Suppressor macrophage (primary cell): ENCODE results near the gene TXK.

Source experiments
- DNase-seq, 4 experiments: peaks; one replicate each; pipeline ENCODE4 v3.0.0-alpha.2; 2020 to 2022

Gene TXK

DNA sequence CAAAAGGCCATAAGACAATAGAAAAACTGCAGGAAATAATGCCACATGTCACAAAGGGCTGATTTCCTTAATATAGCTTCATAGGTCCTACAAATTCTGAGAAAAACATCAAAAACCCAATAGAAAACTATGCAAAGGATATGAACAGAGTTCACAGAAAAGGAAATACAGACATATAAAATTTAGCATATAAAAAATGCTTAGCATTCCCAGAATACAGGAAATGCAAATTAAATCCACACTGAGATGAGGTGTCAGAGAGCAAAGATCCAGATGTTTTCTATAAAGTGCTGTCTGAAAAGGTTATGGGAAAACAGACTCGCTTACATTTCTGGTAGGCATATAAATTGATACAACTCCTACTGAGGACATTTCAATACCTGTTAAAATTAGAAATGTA, 33.8 kb downstream of the TXK start:
- DNase-seq, result no peak

DNA sequence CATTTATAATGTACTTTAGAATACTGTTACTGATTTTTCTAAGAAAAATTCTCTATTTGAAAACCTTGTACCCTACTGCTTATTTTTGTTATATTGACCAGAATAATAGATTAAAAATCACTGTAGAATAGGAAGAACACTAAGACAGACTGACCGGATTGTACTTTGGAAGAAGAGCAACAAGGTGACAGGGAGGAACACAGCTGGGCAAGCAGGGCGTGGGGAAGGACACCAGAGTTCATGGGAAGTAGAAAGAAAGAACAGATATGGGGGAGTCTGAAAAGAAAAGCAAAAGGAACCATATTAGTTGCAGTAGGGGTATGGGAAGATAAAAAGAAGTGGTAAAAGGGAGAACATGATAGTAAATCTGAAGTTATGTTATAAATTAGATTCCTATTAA, 38.6 kb downstream of the TXK start:
- no peak for DNase-seq

DNA sequence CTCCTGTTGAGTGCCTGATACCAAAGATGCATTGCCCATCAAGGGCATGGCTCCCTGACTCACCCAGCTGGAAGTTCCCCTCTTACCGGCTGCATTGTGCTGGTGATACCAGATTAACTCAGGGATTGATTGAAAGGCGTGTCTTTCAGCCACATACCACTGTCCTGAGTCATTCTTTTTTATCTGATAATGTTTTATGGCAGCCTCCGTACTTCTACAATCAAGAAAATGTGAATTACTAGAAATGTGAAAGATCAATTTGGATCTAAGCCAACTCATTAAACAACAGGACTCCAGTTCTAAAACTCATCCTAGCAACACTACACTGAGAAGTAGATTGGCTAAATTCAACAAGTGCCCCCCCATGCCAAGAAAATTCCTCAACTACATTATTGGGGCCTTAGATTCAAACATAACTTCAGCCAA, 40.0 kb downstream of the TXK start:
- no peak for DNase-seq

DNA sequence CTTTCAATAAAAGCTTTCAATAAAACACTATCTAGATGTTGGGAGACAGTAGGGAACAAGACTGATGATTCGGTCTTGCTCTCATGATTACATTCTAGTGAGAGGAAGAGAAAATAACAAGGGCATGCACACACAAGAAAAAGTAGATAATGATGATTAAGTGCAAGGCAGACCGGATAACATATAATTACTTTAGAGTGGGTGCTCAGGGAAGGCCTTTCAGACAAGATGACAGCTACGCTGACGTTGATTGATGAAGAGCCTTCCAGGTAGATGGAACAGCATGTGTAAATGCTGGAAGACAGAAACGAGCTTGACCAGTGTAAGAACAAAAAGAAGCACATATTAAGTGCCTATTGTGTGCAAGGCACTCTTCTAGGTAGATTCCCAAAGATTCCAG, 43.4 kb downstream of the TXK start:
- DNase-seq, result no peak

DNA sequence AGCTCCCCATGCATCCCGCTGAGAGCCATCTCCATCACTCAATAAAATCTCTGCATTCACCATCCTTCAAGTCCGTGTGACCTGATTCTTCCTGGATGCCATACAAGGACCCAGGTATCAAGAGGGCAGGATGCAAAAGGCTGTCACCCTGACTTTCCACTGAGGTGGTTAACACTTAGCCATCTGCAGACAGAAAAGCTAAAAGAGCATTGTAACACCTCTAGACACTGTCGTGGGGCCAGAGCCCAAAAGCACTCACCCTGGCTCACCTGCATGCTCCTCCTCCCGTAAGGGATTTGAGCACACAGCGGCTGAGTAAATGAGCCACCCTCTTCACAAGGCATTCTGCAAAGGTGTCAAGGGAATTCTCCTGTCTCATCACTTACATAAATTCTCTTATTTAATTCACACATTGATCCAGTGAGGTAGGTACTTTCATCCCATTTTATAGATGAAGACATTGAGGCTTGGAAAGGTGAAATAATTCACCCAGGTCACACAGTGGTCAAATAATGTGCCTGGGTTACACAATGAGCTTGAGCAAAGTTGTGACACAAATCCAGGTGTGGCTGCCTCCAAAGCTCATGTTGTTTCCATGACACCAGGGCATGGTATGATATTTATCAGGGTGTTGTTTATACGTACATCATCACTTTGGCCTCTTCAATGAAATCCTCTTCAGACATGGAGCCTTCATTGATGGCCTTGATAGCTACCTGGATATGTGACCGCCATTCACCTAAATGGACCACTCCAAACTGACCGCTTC, 48.0 kb downstream of the TXK start:
- no peak for DNase-seq

DNA sequence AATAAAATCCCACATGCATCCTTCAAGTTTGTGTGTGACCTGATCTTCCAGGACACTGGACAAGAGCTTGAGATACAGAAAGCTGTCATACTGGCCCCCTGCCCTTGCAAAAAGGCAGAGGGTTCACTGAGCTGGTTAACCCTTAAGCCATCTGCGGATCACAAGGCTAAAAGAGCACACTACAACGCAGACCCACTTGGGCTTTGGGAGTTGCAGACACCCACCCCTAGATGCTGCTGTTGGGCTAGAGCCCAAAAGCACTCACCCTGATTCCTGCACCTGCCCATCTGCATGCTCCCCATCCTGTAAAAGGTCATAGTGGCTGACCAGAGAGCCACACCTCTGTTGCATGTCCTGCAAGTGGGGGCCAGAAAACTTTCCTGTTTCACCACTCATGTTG, 51.1 kb downstream of the TXK start:
- no peak for DNase-seq

DNA sequence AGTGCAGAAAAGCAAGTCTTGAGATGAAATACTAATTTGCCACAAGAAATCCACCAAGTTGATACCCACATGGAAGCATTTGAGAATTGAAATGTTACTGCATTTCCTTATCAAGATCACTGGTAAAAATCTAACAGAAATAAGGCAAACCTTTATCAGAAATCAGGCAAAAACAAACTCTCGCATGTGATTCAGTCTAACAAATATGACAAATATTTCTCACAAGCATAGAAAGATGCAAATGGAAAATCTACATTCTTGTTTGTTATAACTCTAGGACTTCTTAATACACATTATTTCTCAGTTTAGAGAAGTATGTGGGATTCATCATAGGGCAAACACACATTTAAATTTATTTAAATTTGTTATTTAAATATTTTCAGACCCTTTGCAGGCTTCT, 52.9 kb downstream of the TXK start:
- DNase-seq, result no peak

DNA sequence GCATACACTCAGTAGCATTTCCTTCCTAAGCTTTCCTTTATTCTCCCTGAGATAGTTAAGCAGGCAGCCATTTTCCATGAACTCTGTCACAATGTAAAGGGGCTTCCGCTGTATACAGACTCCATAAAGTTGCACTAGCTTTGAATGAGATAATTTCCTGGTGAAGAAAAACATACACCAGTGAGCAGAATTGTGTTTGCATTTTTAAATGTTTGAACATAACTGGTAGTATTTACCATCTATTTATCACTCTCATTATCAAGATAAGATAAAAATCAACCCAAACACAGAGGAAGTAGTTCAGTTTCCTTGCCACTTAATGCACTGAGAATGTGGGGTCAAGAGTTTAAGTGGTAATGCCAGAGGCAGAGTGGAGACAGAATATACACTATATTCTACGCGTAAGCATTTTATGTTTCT, 54.1 kb downstream of the TXK start:
- no peak for DNase-seq

DNA sequence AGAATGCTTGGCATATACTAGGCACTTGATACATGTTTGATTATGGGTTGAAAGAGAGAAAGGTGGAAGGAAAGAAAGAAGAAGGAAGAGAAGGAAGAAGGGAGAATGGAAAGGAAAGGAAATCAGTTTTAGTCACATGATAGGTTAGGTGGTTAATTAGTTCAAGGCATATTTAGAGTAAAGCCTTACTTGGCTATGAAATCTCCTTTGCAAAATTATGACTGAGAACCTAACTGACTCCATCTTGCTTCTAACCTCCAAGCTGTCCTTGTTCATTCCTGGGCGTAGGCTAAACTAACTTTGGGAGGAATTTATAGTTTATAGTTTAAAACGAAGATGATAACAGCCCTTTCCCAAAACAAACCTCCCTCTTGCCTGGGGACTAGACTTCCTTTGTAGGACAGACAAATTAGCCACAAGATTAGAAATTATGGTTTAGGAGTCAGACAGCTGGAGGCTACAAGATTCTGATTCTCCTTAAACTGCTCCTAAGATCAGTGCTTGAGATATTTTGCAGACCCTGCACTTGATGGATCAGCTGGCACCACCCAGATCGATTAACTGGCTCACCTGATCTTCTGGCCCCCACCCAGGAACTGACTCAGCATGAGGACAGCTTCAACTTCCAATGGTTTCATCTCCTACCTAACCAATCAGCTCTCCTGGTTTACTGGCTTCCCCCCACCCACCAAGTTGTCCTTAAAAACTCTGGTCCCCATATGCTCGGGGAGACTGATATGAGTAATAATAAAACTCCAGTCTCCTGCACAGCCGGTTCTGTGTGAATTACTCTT, 55.0 kb downstream of the TXK start:
- DNase-seq, result no peak

DNA sequence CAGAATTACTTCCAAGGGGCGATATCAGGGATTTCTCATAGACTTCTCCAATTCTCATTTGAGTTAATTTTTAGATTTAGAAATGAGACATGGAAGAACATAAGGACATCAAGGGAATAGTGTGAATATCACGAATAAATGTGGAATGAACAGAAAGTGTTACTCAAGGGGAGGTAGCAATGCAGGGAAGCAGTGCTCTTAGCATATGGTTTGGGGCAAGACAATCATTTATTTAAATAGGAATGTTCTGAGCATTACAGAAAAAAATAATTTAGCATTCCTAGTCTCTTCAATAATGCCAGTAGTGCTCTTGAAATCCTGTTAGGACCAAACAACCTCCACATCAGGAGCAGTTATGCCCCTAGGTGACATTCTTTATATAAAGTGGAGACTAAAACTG, 55.6 kb downstream of the TXK start:
- no peak for DNase-seq

DNA sequence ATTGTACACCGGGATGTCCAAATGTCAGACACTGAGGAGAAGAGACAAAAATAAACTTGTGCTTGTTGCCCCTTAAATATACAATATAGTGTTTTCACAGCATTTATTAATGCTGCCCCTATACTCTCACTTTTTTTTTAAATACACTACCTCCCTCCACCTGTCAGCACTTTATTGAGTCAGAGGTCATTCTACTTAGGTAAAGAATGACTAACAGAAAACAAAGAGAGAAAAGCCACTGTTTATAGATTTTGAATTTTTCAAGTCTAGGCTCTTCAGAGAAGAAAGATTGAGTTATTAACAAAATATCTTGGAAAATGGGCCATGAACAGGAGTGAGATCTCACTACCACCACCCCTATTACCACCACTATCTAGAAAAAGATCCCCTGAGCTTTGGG, 59.4 kb downstream of the TXK start:
- no peak for DNase-seq

DNA sequence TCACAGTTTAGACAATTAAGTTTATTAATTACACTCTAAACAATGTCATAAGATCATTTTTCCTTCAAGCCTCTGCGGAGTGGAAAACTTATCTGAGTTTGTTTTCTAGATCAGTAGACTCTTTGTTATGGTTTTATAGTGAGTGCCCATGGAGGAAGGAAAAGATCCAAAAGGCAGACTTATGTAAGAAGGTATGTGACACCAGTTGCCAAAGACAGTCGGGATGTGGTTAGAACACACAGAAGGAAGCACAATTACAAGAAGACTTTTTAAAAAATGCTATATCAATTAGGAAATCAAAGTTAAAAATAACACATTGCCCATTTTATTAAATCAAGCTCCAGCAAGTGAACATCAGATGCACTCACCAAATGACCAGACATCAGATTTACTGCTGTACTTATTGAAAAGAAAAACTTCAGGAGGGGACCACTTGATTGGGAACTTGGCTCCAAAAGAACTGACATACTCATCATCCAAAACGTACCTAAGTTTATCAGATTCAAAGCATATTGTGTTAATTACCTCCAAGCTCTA, 60.4 kb downstream of the TXK start:
- DNase-seq, result peak in 1 of 4 experiments; percentile 15

DNA sequence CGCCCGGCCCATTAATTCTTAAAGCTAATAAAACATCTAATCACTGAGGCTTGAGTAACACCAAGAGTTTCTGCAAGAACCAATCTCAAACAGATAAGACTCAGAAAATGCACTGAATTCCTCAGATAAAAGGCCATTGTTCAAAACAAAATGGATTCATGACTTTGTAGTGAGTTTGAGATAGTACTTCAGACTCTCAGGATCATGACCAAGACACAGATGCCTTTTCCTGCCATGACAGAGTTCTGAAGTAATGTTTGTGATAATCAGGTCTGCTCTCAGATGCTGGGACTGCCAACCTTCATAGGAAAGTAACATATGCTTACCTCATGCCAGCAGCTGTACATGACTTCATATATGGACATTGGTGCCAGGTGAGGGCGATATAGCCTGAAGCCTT, 62.9 kb downstream of the TXK start:
- DNase-seq, result no peak

DNA sequence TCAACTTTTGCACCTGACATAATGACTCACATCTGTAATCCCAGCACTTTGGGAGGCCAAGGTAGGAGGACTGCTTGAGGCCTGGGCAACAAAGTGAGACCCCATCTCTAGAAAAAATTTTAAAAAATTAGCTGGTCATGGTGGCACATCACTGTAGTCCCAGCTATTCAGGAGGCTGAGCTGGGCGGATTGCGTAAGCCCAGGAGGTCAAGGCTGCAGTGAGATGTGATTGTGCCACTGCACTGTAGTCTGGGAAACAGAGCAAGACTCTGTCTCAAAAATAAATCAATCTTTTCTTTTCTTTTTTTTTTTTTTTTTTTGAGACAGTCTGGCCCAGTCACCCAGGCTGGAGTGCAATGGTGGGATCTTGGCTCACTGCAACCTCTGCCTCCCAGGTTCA, 65.0 kb downstream of the TXK start:
- DNase-seq, result no peak

DNA sequence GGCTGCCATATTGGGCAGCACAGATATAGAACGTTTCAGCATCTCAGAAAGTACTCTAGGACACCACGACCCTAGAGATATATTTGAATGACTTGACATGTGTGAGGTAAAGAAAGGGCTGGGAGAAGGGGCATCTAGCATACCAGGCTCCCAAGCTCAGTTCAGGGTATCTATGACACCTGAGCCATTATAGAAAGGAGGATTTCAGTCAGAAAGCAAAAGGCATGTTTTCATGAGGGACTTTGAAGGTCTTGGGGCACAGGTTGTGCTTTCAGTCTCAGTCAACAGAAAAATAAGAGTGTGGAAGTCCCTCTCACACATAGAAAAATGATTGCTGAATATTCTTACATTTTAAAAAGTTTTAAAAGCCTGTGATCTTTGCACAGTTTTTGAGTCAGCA, 65.9 kb downstream of the TXK start:
- no peak for DNase-seq

DNA sequence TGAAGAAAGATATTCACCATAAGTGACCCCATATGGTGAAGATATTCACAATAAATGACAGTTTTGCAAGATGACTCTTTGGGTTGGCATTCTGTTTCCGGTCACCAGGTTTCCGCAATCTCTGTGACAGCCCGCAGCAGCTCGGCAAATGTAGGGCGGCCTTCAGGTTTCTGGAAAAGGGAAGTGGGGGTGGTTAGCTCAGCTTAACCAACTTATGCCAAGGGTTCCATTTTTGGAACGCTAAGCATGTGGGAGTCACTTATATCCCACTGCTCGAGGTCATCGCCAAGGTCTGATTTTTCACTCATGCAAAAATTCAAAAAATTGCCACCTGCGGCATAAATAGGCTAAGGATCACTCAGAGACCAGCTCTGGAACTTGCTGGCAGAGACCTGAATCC, 66.5 kb downstream of the TXK start:
- DNase-seq, result no peak

DNA sequence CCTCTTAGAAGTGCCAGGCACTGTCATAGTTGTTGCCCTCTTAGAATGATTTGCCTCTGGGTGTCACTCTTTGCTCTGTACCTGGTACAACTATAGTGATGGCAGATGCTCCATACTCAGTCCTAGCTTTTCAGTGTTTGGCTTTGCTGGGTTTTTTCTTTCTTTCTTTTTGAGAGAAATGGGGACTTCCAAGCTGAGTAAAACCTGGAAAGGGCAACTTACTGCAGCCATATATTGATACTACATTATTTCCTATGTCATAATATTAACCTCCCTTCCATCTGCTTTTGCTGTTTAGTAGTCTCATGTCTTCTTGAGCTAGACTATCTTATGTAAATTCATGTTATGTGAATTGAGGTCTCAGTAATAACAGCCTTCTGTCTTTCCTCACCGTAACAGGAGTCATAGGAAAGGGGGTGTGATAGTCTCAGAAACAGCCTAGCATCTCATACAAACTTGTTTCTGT, 68.4 kb downstream of the TXK start:
- no peak for DNase-seq

DNA sequence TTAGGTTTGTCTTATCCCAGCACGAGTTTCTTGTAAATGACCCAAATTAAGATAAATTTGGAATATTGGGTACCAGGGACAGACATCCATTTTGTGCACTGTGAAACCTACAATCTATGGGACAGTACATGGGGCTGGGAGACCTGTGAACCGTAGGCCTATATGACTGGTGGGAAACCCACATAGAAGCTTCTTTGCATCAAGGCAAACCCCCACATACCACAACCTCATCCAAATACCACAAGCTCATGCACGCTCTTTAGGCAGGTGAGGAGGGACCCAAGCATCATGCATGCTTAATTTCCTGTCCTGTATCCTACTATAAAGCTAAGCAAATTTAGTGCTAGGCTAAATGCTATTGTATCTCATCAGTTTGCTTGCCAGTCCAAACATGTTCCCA, 69.7 kb downstream of the TXK start:
- DNase-seq, result no peak

DNA sequence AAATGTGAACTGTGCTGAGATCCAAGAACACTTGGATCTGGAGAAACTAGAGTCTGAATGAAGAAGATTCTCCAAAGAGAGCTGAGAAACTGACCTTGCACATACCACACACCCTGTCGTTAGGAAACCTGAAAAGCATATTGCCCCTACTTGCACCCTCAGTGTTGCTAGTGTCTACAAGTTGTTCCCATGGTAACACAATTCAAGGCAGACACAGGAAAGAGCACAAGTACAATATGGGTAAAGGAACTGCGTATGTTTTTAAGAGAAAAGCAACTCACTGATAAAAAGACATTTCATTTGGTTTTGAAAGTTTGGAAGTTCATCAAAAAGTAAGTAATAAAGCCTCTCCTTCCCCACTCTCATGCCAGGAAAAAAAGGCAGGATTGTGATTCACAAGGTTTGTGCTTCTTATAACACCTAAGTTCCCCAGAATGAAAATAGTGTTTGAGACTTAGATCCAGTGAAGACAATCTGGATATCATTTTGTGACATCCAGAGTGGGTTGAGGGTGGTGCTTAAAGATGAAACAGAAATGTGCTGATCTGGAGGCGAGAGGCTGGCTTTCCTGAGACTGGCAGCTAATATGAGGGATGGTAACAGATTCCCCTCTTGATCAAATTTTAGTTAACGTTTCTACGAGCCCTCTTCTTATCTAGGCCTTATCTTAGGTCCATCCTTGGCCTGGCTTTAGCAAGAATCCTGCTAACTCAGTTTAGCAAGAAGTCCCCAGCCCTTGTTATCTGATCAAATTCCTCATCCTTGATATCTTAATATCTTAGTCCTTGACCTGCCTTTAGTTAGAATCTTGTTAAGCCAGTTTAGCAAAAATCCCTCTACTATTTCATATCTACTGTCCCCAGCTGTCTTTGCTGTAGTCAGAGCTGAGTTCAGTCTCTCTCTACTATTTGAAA, 75.2 kb downstream of the TXK start:
- DNase-seq, result no peak

DNA sequence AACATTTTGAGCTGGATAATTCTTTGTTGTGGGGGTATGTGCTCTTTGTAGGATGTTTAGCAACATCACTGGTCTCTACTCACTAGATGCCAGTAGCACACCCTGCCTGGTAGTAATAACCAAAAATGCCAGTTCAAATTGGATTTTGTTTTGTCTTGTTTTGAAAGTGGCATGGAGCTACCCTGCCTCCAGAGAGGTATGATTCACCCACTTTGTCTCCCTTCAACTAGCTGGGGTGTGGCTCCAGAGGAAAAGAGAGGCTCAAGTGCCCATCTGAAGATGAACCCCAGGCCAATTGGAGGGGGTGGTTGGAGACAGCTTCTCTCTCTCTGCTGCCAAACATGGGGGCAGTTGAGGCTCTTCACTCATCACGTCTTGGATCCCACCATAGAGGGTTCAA, 83.0 kb downstream of the TXK start:
- DNase-seq, result no peak

DNA sequence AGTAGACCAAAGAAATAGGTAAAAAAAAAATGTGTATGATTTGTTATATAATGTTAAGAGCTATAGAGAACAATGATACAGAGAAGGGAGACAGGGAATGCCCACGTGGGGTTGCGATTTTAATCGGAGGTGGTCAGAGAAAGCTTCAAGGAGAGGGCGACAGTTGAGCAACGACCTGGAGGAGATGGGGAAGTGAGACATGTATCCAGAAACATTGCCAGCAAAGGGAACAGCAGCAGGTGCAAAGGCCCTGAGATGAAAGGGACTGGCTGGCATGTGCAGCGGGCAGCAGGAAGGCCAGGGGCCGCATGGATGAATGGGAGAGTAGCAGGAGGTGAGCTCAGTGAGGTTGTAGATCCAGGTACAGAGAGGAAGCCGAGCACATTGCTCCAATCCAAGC, 84.6 kb downstream of the TXK start:
- DNase-seq, result no peak

DNA sequence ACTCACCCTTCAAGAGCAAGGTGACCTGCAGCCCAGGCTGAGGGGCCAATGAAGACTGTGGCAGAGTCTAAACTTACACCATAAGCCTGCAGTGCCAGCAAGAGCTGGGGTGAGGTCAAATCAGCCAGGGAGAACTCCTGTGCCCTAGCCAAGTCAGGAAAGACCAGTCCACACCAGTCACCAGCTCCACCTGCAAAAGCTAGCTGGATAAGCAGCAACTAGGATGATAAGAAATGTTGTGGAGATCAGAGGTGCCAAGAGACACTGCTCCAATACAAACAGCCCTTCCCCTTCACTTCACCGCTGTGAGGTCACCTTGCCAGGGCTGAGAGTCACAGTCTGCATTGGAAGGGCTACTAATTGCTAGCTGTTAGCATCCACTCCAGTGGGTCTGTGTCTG, 86.2 kb downstream of the TXK start:
- no peak for DNase-seq

DNA sequence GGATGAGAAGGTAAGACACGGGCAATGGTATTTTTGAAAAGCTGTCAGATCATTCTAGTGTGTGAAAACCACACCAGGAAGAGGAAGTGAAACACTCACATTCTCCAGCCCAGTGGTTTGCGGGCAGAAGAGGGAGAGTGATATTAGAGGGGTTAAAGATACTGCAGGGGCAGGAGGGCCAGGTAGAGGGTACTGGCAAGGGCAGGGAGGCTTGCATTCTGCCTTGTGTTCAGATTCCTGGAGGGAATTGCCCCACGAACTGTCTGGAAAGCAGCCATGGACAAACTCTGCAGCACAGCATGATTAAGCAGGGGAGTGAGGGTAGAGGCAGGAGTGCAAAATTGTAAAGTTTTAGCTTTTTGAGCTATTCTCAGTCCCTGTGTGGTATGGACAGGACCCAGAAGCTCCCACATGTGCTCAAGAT, 86.6 kb downstream of the TXK start:
- DNase-seq, result peak; percentile 43 to 68 (median 60)
